Stimulated activated memory B cell treated with anti-CD40 and anti-IgM and Interleukin-4, amounts not matched to agents 10 μg/mL and 1 μg/mL and 100 μg/mL, for 72 hours (primary cell): ENCODE data around the gene HFM1.
"Not testable (repeated sequence)": the region's sequence is repeated elsewhere in the genome, so short reads cannot be mapped to it uniquely, and the experiment has no call there.

Source experiments
- ATAC-seq: fragments of 150-1000 bp; cut with Tn5 transposase; 2 replicates; pipeline ENCODE4 v1.10.0; 2021
- H3K27ac Mint-ChIP-seq: one replicate; pipeline ENCODE4 v1.8.0; 2022; ENCODE audit warnings: mild to moderate bottlenecking, mixed read lengths
- H3K27me3 Mint-ChIP-seq: one replicate; pipeline ENCODE4 v1.8.0; 2022; ENCODE audit warnings: mixed read lengths
- H3K36me3 Mint-ChIP-seq: one replicate; pipeline ENCODE4 v1.8.0; 2022; ENCODE audit warnings: mixed read lengths
- H3K4me1 Mint-ChIP-seq: one replicate; pipeline ENCODE4 v1.8.0; 2022; ENCODE audit warnings: mixed read lengths
- H3K4me3 Mint-ChIP-seq: one replicate; pipeline ENCODE4 v1.8.0; 2022; ENCODE audit warnings: mild to moderate bottlenecking, moderate library complexity, mixed read lengths
- H3K9me3 Mint-ChIP-seq: one replicate; pipeline ENCODE4 v1.8.0; 2022; ENCODE audit warnings: mixed read lengths

HFM1 gene

GRCh38 chr1:91397605-91398004, 7.0 kb downstream of the HFM1 start:
- Mint-ChIP-seq H3K27ac (no peak overlapping the region), H3K4me3 (no peak overlapping the region), H3K27me3 (peaks cover 45% of the 10 kb centered on the region), H3K36me3 (no peaks in the 10 kb centered on the region), H3K9me3 (peaks cover 4% of the 10 kb centered on the region), H3K4me1 (no peaks in the 10 kb centered on the region)
- ATAC-seq: no peak

GRCh38 chr1:91393042-91393441, 11.6 kb downstream of the HFM1 start:
- Mint-ChIP-seq H3K36me3 (no peaks in the 10 kb centered on the region), H3K27ac (no peak overlapping the region), H3K4me3 (no peak overlapping the region), H3K4me1 (no peaks in the 10 kb centered on the region), H3K27me3 (peaks cover under 1% of the 10 kb centered on the region), H3K9me3 (peaks cover 8% of the 10 kb centered on the region)
- no peak for ATAC-seq

GRCh38 chr1:91386109-91386508, 18.5 kb downstream of the HFM1 start:
- Mint-ChIP-seq H3K4me1 (no peaks in the 10 kb centered on the region), H3K27ac (no peak overlapping the region), H3K27me3 (peaks cover 6% of the 10 kb centered on the region), H3K9me3 (peaks cover under 1% of the 10 kb centered on the region), H3K4me3 (no peak overlapping the region), H3K36me3 (no peaks in the 10 kb centered on the region)
- ATAC-seq: no peak

GRCh38 chr1:91383456-91383855, 21.2 kb downstream of the HFM1 start:
- Mint-ChIP-seq H3K36me3 (no peaks in the 10 kb centered on the region), H3K9me3 (no peaks in the 10 kb centered on the region), H3K4me3 (no peak overlapping the region)

GRCh38 chr1:91381844-91382243, 22.8 kb downstream of the HFM1 start:
- ATAC-seq: no peak
- H3K27me3 Mint-ChIP-seq: peaks cover 6% of the 10 kb centered on the region
- no peak overlapping the region for H3K27ac Mint-ChIP-seq
- no peaks in the 10 kb centered on the region for H3K9me3 Mint-ChIP-seq
- no peaks in the 10 kb centered on the region for H3K36me3 Mint-ChIP-seq
- H3K4me3 Mint-ChIP-seq: no peak overlapping the region
- H3K4me1 Mint-ChIP-seq: no peaks in the 10 kb centered on the region

More at GRCh38 chr1:91383456-91383855, 21.2 kb downstream of the HFM1 start:
- Mint-ChIP-seq H3K4me1 (no peaks in the 10 kb centered on the region), H3K27me3 (peaks cover 6% of the 10 kb centered on the region), H3K27ac (no peak overlapping the region)
- ATAC-seq: no peak

- no peak overlapping the region for H3K4me3 Mint-ChIP-seq
- H3K27me3 Mint-ChIP-seq: no peaks in the 10 kb centered on the region
- H3K27ac Mint-ChIP-seq: no peak overlapping the region
- no peak for ATAC-seq
- H3K4me1 Mint-ChIP-seq: no peaks in the 10 kb centered on the region
- H3K9me3 Mint-ChIP-seq: peaks cover 7% of the 10 kb centered on the region
- H3K36me3 Mint-ChIP-seq: no peaks in the 10 kb centered on the region
These were observed 30.6 kb downstream of the HFM1 start for GRCh38 chr1:91374086-91374485.

GRCh38 chr1:91372230-91372629, 32.4 kb downstream of the HFM1 start:
- H3K4me3 Mint-ChIP-seq, H3K9me3 Mint-ChIP-seq, H3K36me3 Mint-ChIP-seq, ATAC-seq, H3K27ac Mint-ChIP-seq, H3K27me3 Mint-ChIP-seq, H3K4me1 Mint-ChIP-seq: not testable (repeated sequence)

- no peak for ATAC-seq
- peaks cover 9% of the 10 kb centered on the region for H3K9me3 Mint-ChIP-seq
- H3K27ac Mint-ChIP-seq: no peak overlapping the region
- H3K36me3 Mint-ChIP-seq: peaks cover 9% of the 10 kb centered on the region
- peaks cover 20% of the 10 kb centered on the region for H3K27me3 Mint-ChIP-seq
- no peak overlapping the region for H3K4me3 Mint-ChIP-seq
- H3K4me1 Mint-ChIP-seq: no peaks in the 10 kb centered on the region
These were observed 55.1 kb downstream of the HFM1 start for GRCh38 chr1:91349524-91349923.

- H3K27ac Mint-ChIP-seq: no peak overlapping the region
- ATAC-seq: no peak
- H3K4me1 Mint-ChIP-seq: no peaks in the 10 kb centered on the region
- peaks cover 10% of the 10 kb centered on the region for H3K27me3 Mint-ChIP-seq
- H3K36me3 Mint-ChIP-seq: no peaks in the 10 kb centered on the region
- no peaks in the 10 kb centered on the region for H3K9me3 Mint-ChIP-seq
- no peak overlapping the region for H3K4me3 Mint-ChIP-seq
These were observed 57.8 kb downstream of the HFM1 start for GRCh38 chr1:91346824-91347223.

GRCh38 chr1:91345395-91346005, 59.1 kb downstream of the HFM1 start:
- Mint-ChIP-seq H3K4me3 (no peak overlapping the region), H3K36me3 (no peaks in the 10 kb centered on the region), H3K9me3 (no peaks in the 10 kb centered on the region), H3K27ac (no peak overlapping the region), H3K27me3 (peaks cover 10% of the 10 kb centered on the region), H3K4me1 (no peaks in the 10 kb centered on the region)
- no peak for ATAC-seq

- ATAC-seq: peak; percentile 16
- H3K4me1 Mint-ChIP-seq: no peaks in the 10 kb centered on the region
- no peaks in the 10 kb centered on the region for H3K36me3 Mint-ChIP-seq
- H3K9me3 Mint-ChIP-seq: peaks cover 2% of the 10 kb centered on the region
- no peak overlapping the region for H3K4me3 Mint-ChIP-seq
- H3K27me3 Mint-ChIP-seq: peaks cover 7% of the 10 kb centered on the region
- H3K27ac Mint-ChIP-seq: no peak overlapping the region
These were observed 66.1 kb downstream of the HFM1 start for GRCh38 chr1:91338501-91338900.

GRCh38 chr1:91335603-91336002, 69.0 kb downstream of the HFM1 start:
- Mint-ChIP-seq H3K27ac (no peak overlapping the region), H3K4me3 (no peak overlapping the region), H3K4me1 (no peaks in the 10 kb centered on the region), H3K27me3 (peaks cover 7% of the 10 kb centered on the region), H3K9me3 (peaks cover 9% of the 10 kb centered on the region), H3K36me3 (no peaks in the 10 kb centered on the region)
- no peak for ATAC-seq

GRCh38 chr1:91334856-91335255, 69.8 kb downstream of the HFM1 start:
- H3K9me3 Mint-ChIP-seq: peaks cover 10% of the 10 kb centered on the region
- ATAC-seq: no peak
- no peaks in the 10 kb centered on the region for H3K36me3 Mint-ChIP-seq
- no peak overlapping the region for H3K27ac Mint-ChIP-seq
- H3K4me1 Mint-ChIP-seq: no peaks in the 10 kb centered on the region
- peaks cover 7% of the 10 kb centered on the region for H3K27me3 Mint-ChIP-seq
- no peak overlapping the region for H3K4me3 Mint-ChIP-seq

GRCh38 chr1:91325456-91325855, 79.2 kb downstream of the HFM1 start:
- H3K36me3 Mint-ChIP-seq: no peaks in the 10 kb centered on the region
- H3K4me3 Mint-ChIP-seq: no peak overlapping the region
- H3K27me3 Mint-ChIP-seq: peaks cover 5% of the 10 kb centered on the region
- ATAC-seq: no peak
- H3K4me1 Mint-ChIP-seq: no peaks in the 10 kb centered on the region
- no peaks in the 10 kb centered on the region for H3K9me3 Mint-ChIP-seq
- H3K27ac Mint-ChIP-seq: no peak overlapping the region

- Mint-ChIP-seq H3K4me3 (no peak overlapping the region), H3K9me3 (peaks cover 4% of the 10 kb centered on the region), H3K36me3 (no peaks in the 10 kb centered on the region), H3K27ac (no peak overlapping the region), H3K27me3 (peaks cover 10% of the 10 kb centered on the region), H3K4me1 (no peaks in the 10 kb centered on the region)
- no peak for ATAC-seq
These were observed 90.0 kb downstream of the HFM1 start for GRCh38 chr1:91314643-91315042.

- no peak for ATAC-seq
- Mint-ChIP-seq H3K27ac (no peak overlapping the region), H3K27me3 (no peaks in the 10 kb centered on the region), H3K36me3 (no peaks in the 10 kb centered on the region), H3K4me3 (no peak overlapping the region), H3K9me3 (peaks cover 11% of the 10 kb centered on the region), H3K4me1 (no peaks in the 10 kb centered on the region)
These were observed 93.0 kb downstream of the HFM1 start for GRCh38 chr1:91311672-91312071.

- no peaks in the 10 kb centered on the region for H3K4me1 Mint-ChIP-seq
- no peak overlapping the region for H3K27ac Mint-ChIP-seq
- H3K36me3 Mint-ChIP-seq: no peaks in the 10 kb centered on the region
- H3K9me3 Mint-ChIP-seq: peaks cover 11% of the 10 kb centered on the region
- H3K27me3 Mint-ChIP-seq: no peaks in the 10 kb centered on the region
- no peak for ATAC-seq
- H3K4me3 Mint-ChIP-seq: no peak overlapping the region
These were observed 96.1 kb downstream of the HFM1 start for GRCh38 chr1:91308544-91308943.
